Measurements from ENCODE around the gene STIMATE.

STIMATE gene

DNA sequence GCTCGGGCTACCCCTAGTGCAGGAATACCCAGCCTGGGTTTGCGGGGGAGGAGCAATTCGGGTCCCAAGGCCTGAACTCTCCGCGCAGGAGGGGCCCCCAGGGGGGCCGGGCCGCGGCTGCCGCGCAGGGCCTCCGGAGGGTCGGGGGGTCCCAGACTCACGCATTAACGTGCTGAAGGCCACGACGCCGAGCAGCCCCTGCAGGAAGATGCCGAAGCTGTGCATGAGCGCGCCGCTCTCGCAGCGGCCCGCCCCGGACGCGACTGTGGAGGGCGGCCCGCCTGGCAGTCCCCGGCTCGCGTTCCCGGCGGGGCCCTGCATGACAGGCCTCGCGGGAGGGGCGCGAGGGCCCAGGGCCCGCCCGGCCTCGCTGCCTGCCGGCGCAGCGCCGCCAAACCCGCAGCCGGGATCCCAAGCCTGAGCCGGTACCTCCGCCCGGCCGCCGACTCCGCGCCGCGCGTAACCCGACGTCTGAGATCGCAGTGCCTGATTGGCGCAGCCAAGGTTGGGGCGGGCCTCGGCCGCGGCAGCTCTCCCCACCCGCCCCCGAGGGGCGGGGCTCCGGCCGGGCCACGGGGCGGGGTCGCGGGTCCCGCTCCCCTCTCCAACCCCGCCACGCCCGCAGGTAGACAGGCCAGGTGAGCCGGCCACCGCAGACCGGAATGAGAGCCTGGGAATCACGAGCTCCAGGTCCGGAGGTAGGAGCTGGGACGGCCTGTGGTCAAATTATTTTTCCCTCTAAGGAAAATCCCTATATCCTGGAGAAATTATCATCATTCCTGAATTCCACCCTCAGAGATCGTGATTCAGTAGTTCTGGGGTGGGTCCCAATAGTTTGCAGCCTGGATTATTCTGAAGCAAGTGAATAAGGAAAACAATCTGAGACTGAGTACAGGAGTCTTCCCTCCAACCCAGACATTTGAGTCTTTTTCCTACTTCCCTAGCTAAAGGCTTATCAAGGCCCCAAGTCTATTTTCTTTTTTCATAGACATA, at the start of gene STIMATE:
TSS of gene STIMATE (minus strand) at position 419 of the 993 bp plus-strand sequence. CDS start at position 321, 98 bp downstream.
- TF ChIP-seq GATA2 (IDR thresholded peaks at IDR 0.05; ENCODE audit: low read depth, low read length), result peak; percentile 35; the same call in 1 of the 2 replicates
- TF ChIP-seq GATA3 (IDR thresholded peaks at IDR 0.05; ENCODE audit: low read depth, low read length), result no peak

DNA sequence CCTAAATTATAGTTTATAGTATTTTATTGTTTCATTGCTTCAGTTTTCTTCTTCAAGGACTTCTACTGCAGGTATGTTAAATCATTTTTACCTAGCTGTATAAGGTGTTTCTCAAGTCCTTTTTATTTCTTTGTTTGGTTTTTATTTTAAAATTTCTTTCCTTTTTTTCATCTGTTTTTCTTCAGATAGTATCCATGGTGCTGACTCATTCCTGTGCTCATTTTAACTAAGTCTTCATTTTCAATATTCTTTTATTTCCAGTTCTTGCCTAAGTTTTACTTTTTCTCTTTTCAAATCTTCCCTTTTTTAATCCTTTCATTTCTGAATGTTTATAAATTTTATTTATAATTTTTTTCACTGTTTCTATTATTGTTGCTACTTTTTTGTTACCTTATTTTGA, 42.3 kb upstream of the STIMATE start:
- TF ChIP-seq GATA3 (IDR thresholded peaks at IDR 0.05; ENCODE audit: low read depth, low read length), result no peak
- TF ChIP-seq GATA2 (IDR thresholded peaks at IDR 0.05; ENCODE audit: low read depth, low read length), result no peak

- TF ChIP-seq GATA2 (IDR thresholded peaks at IDR 0.05; ENCODE audit: low read depth, low read length) (peak; percentile 34), GATA3 (IDR thresholded peaks at IDR 0.05; ENCODE audit: low read depth, low read length) (no peak)
Observed at GRCh38 chr3:52934630-52935530, 37.5 kb upstream of the STIMATE start.

DNA sequence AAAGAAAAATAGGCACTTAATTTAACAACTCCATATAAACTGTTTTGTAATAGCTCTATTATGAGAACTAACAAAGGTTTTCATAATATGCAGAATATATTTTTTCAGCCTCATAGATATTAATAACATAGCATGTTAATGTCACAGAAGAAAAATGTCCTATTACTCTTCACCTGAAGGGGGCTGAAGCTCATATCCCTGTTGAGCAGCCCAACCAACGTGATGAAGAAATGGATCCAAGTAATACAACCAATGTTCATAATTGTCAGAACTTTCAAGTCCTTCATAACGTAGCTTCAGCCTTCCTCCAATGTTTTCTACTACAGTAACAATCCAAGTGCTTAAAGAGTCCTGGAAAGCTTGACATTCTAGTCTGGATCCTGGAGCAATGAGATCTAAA, 34.5 kb upstream of the STIMATE start:
- TF ChIP-seq GATA3 (IDR thresholded peaks at IDR 0.05; ENCODE audit: low read depth, low read length), result no peak

GRCh38 chr3:52931328-52931727, 34.0 kb upstream of the STIMATE start:
- no peak for TF ChIP-seq GATA3 (IDR thresholded peaks at IDR 0.05; ENCODE audit: low read depth, low read length)
- no peak for TF ChIP-seq GATA2 (IDR thresholded peaks at IDR 0.05; ENCODE audit: low read depth, low read length)

DNA sequence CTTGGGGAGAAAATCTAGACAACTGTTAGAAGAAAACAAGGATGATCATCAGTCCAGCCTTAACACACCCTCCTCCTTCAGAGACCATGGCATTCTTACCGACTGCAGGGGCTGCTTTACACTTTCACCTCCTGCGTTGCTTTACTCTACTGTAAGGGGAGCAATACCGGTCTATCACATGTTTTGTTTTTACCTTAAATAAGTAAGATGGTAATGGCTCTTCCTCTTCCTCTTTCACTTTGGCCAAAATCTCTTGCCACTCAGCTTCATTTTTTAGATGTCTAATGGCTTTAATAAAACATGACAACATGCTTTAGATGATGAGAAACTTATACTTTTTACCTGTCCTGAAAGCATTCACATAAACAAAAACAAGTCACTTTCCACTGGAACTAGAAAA, 33.4 kb upstream of the STIMATE start:
- TF ChIP-seq GATA3 (IDR thresholded peaks at IDR 0.05; ENCODE audit: low read depth, low read length) (no peak), GATA2 (IDR thresholded peaks at IDR 0.05; ENCODE audit: low read depth, low read length) (no peak)

GRCh38 chr3:52926554-52926953, 29.2 kb upstream of the STIMATE start:
- TF ChIP-seq GATA2 (IDR thresholded peaks at IDR 0.05; ENCODE audit: low read depth, low read length) (no peak), GATA3 (IDR thresholded peaks at IDR 0.05; ENCODE audit: low read depth, low read length) (no peak)

DNA sequence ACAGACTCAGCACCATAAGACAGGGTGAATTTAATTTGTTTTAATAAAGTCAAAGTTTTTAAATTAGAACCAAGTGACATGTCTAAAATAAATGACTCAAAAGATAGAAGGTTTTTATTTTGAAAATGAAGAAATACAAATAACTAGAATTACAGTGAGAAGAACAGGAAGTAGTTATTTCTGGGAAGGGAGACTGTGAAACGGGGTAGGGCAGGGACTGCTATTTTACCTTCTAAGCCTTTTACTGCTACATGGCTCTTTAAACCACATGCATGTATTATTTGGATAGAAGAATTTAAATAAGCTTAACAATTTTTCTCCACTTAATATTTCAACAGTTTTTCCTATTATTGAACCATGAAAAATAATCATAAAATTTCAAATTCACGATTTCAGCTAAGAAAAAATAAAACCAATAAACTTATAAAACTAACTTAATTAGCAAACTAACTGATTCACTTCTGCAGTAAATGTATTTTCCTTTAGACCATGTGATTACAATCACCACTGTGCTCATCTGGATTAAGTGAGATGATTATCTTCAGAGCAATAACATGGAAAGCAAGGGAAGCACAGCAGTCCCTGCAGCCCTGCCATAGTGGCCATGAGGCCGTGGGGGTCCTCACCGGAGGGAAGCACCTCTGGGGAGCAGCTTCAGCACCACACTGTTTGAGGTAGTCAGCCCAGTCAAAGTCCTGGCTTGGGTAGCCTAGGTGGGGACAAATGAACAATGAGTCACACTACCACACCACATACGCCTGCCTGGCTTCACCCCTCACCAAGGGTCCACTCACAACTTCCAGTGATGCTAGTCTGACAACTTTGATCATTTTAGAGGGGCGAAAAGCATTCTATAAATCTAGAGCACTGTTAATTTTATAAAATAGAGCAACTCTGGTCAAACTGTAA, 28.3 kb upstream of the STIMATE start:
- peak; percentile 85 for TF ChIP-seq GATA2 (IDR thresholded peaks at IDR 0.05; ENCODE audit: low read depth, low read length)
- TF ChIP-seq GATA3 (IDR thresholded peaks at IDR 0.05; ENCODE audit: low read depth, low read length), result peak; percentile 83

DNA sequence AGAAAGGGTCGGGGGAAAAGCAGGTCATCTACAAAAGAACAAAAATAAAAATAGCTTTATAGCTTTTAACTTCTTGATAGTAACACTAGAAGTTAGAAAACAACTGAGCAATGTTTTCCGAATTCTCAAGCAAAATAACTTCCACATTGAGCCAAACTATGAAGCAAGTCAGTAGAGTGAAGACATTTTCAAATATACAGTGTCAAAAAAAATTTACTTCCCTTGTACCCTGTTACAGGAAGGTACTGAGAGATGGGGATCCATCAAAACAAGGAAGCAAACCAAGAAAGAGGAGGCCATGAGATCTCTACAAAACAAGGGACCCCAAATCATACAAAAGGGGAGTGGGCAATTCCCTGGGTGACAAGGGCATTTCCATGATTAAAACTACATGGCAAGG, 26.6 kb upstream of the STIMATE start:
- TF ChIP-seq GATA3 (IDR thresholded peaks at IDR 0.05; ENCODE audit: low read depth, low read length) (no peak), GATA2 (IDR thresholded peaks at IDR 0.05; ENCODE audit: low read depth, low read length) (no peak)

GRCh38 chr3:52920841-52921240, 23.5 kb upstream of the STIMATE start:
- TF ChIP-seq GATA2 (IDR thresholded peaks at IDR 0.05; ENCODE audit: low read depth, low read length), result no peak
- TF ChIP-seq GATA3 (IDR thresholded peaks at IDR 0.05; ENCODE audit: low read depth, low read length), result no peak

- no peak for TF ChIP-seq GATA2 (IDR thresholded peaks at IDR 0.05; ENCODE audit: low read depth, low read length)
- TF ChIP-seq GATA3 (IDR thresholded peaks at IDR 0.05; ENCODE audit: low read depth, low read length), result no peak
Observed at GRCh38 chr3:52917044-52917443, 19.7 kb upstream of the STIMATE start.

DNA sequence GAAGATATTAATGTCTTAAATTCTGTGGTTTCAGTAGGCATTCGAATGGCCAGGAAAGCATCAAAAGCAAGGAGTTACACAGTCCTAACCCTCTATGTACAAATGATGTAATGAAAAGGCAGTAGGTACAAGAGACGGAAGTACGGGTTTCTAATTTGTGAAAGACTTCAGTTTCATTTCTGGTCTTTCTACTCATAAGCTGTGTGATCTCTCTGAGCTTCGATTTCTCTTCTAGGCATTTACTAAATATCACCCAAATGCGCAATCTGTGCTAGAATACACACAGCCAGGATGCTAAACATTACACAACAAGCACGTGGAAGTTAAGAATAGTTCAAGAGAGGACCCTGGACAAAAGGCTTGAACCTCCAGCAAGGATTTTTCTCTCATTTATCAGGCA, 17.9 kb upstream of the STIMATE start:
- no peak for TF ChIP-seq GATA2 (IDR thresholded peaks at IDR 0.05; ENCODE audit: low read depth, low read length)
- no peak for TF ChIP-seq GATA3 (IDR thresholded peaks at IDR 0.05; ENCODE audit: low read depth, low read length)
